NT2/D1 (cell line): ENCODE measurements around the gene KRTAP10-3.

Source experiments
- YY1 ChIP-seq: IDR thresholded peaks from 2 replicates; pipeline ENCODE4 v1.6.1; 2011; ENCODE audit not compliant: insufficient read length, insufficient read depth
- ZNF274 ChIP-seq: IDR thresholded peaks from 2 replicates; pipeline ENCODE4 v1.6.1; 2011; ENCODE audit warnings: mild to moderate bottlenecking, low read depth, low read length

- TF ChIP-seq ZNF274, result no peak
- no peak for TF ChIP-seq YY1
These were observed 39.9 kb downstream of the KRTAP10-3 start for GRCh38 chr21:44518686-44519085.
